Measurements from ENCODE around the gene PRKCZ. TPM values are rescaled to one million over a fixed set of nuclear protein-coding genes. Genes with fewer than 3 reads are reported as not detected.

PRKCZ gene
- total RNA-seq, 1 donor from 2014 or later = 20.8 TPM

DNA sequence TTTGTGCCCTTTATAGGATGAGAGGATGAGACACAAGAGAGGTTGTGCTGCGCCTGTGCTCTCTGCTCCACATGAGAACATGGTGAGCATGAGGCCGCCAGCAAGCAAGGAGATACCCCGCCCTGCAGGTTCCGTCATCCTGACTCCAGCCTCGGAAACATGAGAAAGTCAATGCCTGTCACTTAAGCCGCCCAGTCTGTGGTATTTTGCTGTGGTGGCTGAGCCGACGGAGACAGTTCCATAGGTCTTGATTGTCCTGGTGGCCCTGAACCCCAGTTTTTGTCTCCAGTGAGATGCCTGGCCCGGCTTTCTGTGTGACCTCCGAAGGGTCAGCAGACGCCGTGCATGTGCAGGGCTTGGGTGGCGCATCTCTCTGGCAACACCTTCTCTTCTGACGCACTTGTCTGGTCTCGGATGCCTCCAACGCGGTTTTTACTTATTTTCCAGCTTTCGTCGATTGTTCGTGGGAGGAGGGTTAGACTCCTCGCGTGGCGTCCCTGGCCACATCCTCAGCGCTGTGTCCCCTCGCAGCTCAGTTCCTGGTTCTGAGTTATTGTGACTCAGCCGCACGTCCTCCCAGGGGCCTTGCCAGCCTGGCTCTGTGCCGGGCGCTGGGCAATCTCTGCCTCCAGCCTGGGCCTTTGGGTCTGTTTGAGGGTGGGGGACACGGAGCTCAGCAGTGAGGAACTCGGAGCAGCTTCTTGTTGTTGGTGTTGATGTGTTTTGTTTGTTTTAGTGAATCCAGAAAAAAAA, 74.4 kb downstream of the PRKCZ start:
- ATAC-seq = no peak
- peak; percentile 22 for DNase-seq
- intact Hi-C loops (cut with micrococcal nuclease) = no loop called here

DNA sequence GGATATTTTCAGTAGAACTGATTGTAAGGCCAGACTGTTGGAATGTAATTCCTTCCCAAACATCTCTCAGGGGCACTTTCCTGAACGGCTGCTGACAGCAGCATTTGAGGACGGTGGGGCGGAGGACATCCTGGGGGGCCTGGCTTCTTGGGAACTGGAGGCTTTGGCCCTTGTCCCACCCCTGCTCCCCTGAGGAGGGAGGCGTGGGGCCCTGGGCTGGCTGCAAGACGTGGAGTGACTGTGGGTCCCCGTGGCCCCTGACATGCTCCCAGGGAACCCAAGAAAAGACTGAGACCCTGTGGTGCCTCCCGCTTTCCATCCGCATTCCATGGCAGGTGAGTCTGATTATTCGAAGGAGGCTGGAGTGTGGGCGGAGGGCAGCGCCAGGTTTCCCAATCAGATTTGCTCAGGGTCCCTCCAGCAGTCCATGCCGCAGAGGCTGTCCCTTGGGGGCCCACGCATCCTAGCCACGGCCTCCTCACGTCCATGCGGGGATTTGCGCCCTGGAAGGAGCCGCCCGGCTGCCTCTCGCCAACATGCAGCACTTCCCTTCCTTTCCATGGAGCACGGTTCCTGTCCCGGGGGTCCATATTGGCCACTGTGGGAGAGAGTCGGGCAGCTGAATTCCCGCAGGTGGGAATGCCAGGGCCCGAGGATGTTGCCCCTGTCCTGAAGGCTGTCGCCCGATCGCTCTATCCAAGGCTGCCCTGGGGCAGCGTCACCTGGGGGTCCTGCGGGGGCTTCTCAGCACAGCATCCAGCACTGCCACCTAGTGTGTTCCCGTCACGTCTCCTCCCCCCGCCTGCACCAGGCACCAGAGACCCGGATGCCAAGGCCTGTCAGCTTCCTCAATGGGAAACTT, 75.4 kb downstream of the PRKCZ start:
- ATAC-seq (no peak), DNase-seq (peak; percentile 25)
- intact Hi-C loops (cut with micrococcal nuclease) = no loop called here

DNA sequence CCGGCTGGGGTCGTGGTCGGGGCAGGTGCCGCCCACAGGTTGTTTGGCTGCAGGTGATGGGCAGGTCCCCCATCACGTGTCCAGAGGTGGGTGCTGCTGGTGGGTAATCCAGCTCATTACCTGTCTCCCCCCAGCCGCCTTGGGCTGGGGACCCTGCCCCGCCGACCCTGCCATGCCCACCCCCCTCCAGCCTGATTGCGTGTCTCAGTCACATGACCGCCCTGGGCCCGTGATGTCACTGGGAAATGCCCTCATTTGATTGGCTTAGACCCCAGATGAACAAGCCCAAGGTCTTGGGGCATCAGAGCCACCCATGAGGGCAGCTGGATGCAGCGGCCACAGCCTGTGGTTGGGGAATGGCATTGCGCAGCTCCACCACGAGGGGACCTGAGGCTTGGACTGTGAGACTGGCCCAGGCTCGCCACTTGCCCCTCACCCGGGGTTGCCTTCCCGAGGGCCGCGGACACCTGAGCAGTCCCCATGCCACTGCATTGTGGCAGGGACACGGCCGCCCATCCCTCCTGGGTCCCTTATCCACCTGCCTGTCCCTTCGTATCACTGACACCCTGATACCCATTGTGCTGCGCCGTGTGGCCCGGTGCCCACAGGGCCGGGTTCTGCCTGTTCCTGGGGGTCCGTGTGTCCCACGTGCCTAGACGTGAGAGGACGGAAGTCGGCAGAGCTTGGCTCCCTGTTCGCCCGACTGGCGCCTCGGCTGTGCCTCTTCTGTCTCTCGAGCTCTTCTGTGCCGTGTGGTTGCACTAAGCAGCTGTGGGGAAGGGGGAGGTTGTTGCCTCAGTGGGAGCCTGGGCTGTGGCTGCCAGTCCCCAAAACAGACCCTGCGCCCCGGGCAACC, 76.3 kb downstream of the PRKCZ start:
- intact Hi-C loops (cut with micrococcal nuclease) = no loop called here
- peak; percentile 30 for DNase-seq
- ATAC-seq = no peak

DNA sequence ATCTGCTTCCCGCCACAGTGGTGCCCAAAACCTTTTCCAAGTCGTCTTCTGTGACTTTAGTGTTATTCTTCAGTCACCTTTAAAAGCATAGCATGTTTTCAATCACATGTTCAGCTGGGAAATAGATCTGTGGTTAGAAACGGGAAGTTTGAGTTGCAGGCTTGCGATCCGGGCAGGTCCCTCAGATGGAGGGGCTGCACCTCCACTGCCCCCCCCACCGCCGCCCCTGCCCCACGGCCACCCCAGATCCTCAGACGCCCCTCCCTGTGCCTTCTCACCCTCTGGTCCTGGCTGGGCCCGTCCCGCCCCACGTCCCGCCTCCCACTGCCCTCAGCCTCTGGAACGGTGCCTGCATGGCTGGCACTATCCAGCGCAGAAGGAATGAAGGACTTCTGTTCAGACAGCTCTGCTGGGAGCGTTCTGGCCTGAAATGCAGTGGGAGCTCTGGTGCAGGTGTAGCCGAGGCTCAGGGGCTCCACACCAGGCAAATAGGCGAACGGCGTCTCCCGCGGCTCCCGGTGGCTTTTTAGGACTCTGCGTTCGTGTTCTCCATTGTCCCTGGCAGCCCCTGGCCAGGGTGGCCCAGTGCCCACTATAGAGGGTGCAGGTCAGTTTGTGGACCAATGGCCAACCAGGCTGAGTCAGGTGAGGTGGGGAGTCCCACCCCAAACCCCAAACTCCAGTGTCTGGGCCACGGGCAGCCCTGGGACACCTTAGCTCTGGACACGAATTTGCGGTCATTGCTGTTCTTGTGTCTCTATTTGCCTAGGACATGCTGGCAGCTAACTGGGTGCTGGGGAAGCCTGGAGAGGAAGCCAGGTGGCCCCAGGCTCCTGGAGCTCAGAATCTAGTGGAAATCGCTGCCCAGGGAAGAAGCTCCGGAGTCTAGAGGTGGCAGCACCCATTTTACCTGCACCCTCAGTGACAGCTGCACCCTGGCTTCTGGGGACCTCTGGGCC, 77.3 kb downstream of the PRKCZ start:
- intact Hi-C loops (cut with micrococcal nuclease) = no loop called here
- ATAC-seq (peak; percentile 75), DNase-seq (peak; percentile 76)

DNA sequence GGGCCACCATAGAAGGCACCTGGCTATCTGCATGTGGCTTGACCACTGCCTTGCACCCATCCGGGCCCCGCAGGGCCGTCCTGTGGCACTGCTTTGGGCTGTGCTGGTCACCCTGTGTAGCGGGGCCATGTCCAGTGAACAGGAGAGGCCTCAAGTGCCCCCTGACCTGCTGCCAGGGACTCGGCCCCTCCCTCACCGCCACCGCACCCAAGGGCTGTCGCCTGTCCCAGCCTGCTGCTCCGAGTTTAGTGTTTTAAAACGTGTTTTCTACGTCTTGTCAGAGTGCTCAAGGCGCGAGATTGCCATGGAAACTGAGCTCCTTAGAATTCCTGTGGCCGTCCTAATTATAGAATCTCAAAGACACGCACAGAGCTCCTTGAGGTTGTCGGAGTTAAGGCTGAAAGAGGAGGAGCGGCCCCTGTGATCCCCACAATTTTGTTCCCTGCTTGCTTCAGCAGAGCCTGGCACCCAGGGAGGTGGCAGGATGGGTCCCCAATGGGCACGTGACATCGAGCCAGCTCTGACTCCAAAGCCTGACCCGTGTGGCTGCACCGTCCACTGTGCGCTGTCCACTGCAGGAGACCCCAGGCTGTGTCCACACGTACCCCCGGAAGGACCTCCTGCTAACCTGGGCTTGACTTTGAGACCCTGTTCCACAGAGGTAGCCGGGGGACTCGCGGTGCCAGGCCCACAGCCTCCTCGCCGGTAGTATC, 78.1 kb downstream of the PRKCZ start:
- ATAC-seq (no peak), DNase-seq (peak; percentile 36)
- intact Hi-C loops (cut with micrococcal nuclease) = no loop called here

DNA sequence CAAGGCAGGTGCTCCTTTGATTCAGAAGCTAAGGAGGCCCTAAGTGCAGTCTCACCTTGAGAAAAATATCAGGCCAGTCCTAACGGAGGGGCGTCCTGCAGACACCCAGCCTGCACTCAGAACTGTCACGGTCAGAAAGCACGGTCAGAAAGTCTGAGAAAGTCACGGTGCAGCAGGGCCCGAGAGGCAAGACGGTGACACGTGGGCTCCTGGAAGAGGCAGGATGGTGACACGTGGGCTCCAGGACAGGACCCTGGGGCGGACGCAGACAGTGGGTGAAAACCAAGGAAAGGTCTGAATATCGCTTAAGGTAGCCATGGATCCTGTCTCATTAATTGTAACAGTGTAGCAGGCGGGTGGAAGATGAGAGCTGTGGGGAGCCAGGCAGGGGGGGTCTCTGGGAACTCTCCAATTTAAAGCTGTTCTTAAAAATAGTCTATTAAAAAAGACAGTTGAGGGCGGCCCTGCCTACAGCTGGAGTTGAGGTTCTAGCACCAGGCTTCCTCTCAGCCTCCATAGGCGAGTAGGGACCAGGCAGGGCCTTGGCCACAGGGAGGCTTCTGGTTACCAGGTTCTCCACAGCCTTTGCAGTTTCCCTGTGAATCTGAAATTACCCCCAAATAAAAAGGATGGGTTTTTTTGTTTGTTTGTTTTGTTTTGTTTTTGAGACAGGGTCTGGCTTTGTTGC, 79.2 kb downstream of the PRKCZ start:
- intact Hi-C loops (cut with micrococcal nuclease) = no loop called here
- ATAC-seq (no peak), DNase-seq (peak; percentile 19)

DNA sequence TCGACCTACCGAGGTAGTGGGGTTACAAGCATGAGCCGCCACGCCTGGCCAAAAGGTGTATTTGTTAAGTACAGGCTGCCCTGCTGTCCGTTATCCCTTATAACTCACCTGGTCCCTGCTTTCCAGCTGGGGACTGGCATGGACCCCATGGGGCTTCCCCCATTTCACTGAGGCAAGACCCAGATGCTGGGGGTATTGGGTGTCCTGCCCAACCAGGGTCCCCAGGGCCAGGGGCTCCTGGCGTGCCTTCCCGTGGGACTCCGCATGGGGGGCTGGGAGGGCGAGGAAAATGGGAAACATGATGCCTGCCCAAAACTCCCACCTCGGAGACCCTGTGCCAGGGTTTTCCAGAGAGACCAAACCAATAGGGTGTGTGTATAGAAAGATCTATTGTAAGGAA, 79.9 kb downstream of the PRKCZ start:
- ATAC-seq (no peak), DNase-seq (peak; percentile 11)
- intact Hi-C loops (cut with micrococcal nuclease) = no loop called here

DNA sequence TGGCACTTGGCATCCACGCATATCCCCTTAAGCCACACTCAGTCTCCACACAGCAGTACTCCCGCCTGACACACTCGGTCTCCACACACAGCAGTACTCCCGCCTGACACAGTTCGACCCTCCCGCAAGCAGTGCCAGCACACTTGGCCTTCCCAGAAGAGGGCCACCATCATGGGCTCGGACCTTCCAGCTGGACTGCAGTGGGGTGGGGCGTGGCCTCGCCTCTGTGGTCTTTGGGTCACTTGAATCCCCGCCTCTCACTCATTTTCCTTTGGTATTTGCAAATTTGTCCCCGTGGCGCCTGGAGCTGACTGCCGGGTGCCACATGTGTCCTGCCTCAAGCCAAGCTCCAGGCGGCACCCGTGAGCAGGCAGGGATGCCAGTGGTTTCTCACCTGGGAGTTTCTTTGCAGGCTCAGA, 80.7 kb downstream of the PRKCZ start:
- peak; percentile 26 for DNase-seq
- intact Hi-C loops (cut with micrococcal nuclease) = no loop called here

DNA sequence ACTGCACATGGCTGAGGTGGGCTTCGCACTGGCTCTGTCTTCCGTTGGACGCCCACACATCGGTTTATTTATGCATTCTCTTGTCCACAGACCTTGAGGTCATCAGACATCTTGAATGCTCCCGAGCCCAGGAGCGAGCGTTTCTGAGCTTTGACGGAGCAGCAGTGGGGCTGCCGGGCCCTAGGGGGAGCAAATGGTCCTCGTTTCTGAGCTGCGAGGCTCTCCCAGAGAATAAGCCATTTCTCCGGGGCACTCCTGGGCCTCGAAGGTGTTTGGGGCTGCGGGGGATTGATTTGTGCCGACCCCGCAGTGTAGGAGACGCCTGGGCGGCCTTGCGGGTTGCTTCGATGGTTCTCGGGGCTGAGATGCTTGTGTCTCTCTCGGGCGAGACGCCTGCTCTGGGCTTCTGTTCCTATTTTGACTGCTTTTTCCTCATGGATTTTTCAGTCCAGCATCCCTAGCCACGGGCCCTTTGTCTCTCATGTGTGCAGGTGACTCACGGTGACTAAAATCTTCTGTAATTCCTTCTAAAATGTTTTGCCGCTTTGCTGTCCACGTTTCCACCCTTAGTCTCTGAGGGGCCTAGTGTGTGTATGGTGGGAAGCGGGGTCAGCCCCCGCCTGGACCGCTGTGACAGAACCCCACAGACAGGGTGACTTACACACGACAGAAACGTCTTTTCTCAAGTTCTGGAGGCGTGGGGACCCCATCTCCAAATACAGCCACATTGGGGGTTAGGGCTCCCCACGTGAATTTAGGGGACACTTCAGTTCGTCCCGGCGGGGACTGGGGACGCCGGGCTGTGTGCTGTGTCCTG, 82.2 kb downstream of the PRKCZ start:
- DNase-seq (peak; percentile 64), ATAC-seq (peak; percentile 26)
- intact Hi-C loops (cut with micrococcal nuclease) = no loop called here

More for the DNA sequence above, 80.7 kb downstream of the PRKCZ start:
- ATAC-seq = no peak

DNA sequence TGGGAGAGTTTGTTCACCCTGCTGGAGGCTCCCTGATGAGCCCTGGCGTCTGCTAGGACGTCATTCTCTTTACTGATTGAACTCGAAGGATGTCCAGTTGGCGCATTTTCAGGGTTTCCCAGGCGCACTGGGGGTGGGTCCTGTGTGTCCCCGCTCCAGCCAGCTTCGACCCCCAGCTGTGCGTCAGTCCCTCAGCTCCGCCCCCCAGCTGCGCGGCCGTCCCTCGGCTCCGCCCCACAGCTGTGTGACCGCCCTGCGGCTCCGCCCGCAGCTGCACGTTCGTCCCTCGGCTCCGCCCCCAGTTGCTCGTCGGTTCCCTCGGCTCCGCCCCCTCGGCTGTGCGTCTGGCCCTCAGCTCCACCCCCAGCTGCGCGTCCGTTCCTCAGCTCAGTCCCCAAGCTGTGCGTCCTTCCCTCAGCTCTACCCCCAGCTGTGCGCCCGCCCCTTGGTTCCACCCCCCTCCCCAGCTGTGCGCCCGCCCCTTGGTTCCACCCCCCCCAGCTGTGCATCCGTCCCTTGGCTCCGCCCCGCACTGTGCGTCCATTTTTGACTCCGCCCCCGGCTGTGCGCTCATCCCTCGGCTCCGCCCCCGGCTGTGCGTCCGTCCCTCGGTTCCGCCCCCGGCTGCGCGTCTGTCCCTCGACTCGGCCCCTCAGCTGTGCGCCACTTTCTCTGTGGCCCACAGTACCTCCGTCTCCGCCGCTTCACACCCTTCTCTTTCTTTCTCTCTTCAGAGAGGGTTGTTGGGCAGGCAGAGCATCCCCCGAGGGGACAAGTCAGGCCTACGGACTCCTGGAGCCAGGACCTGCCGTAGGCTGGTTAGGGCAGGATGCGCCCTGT, 83.0 kb downstream of the PRKCZ start:
- intact Hi-C loops (cut with micrococcal nuclease) = no loop called here
- ATAC-seq (peak; percentile 91), DNase-seq (peak; percentile 99)

DNA sequence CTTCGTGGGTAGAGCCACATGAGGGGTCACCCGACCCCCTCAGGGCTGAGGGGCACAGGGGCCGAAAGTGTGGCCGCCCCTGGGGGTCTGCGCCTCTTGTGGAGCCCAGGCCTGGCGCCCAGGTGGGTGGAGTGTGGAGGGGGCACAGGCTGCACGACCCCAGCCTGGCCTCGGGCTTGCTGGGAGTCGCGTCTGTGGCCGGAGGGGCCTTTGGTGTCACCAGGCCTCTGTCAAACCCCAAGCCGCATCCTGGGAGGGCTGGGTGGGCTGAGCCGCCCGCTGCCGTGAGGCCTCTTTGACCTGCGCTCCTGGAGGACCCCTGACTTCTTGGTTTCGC, 83.6 kb downstream of the PRKCZ start:
- ATAC-seq (no peak), DNase-seq (peak; percentile 47)
- intact Hi-C loops (cut with micrococcal nuclease) = no loop called here

DNA sequence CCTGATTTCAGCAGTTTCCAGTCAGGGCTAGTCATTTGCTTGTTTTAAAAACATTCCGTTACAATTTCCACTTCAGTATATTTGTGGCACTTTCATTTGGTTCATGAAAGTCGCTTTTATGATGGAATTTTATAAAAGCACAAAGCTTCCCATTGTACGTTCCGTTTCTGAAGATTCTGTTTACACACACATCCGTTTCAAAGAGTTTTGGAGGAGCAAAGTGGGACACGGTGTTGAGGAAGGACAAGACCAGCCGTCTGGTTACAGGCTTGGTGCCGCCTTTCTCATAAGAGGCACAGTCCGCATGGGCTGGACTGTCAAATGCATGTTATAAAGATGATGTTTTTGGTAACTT, 84.0 kb downstream of the PRKCZ start:
- DNase-seq = no peak
- ATAC-seq = no peak
- intact Hi-C loops (cut with micrococcal nuclease) = no loop called here

DNA sequence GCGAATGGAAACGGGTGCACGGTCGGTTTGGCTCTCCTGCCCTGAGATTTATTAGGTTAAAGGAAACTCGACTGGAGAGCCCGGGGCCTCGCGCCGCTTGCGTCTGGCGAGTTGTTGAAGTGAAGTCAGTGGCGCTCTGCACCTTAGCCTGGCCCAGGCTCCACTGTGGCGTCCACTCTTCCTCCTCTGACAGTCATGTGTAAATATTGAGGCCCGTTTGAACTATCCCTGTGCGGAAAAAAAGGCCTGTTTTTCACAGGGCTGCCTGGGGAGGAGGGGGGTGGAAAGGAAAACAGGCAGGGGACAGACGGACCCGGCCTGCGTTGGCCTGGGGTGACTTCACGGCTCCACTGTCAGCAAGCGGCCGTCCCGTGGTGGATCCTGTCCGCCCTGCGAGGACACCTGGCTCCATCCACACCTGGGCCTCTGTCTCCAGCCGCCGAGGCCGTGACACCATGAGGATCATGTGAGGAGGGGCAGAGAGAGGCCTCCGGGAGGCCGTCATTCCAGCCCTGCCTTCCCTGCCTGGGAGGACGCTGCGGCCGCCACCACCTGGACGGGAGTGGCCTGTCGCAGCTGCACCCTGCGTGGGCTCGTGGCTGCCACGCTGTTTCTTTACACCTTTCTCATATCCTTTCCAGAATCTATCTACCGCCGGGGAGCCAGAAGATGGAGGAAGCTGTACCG, 84.6 kb downstream of the PRKCZ start:
- DNase-seq = peak; percentile 36
- intact Hi-C loops (cut with micrococcal nuclease) = no loop called here
- no peak for ATAC-seq

DNA sequence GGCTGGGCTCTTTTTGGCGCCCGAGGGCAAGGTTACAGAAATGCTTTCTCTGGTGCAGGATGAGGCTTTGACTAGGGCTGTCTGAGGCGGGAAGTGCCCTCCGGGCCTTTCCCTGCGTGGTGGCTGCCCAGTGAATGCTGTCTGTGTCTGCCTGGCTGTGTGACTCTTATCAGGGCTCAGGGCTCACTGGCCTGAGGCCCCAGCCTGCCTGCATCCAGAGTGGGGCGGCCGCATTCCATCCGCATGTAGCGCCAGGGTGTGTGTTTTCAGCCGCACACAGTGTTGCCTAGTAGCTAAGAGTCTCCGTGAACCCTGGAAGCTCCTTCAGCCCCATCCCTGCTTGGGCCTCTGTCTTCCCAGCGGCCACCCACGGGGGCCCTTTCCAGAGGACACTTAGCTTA, 85.2 kb downstream of the PRKCZ start:
- intact Hi-C loops (cut with micrococcal nuclease) = no loop called here
- ATAC-seq (peak; percentile 66), DNase-seq (peak; percentile 88)

DNA sequence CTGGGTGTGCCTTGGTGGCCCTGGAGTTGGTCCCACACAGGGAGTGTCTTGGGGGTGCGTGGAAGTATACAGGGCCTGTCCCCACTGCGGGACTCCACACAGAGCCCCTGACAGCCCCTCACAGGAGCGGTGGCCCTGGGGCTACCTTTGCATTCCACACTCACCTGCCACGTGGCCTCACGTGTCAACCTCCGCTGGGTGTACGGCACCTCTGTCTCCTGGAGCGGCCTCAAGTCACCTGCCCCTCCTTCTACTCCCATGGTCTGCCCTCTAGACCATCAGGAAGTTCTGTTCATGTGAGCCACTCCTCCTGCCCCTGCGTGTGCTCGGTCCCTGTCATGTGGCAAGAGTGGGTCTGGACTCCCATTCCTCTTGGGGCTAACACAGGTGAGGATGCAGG, 85.7 kb downstream of the PRKCZ start:
- intact Hi-C loops (cut with micrococcal nuclease) = no loop called here
- DNase-seq (no peak), ATAC-seq (no peak)
